ENCODE measurements around the gene PRRX2. TPM values are rescaled to one million over a fixed set of nuclear protein-coding genes. Genes with fewer than 3 reads are reported as not detected.
"Not testable (repeated sequence)": the region's sequence is repeated elsewhere in the genome, so short reads cannot be mapped to it uniquely, and the experiment has no call there.

The PRRX2 gene
- total RNA-seq, 1 donor from 2014 or later: 43.7 TPM

GRCh38 chr9:129756191-129756590 lies 90.7 kb downstream of the PRRX2 start:
- no peak for DNase-seq (ENCODE audit: extremely low spot score in 2 of 2)
- H3K36me3 ChIP-seq: no peaks in the 10 kb centered on the region
- no peaks in the 10 kb centered on the region for H3K27me3 ChIP-seq
- H3K4me3 ChIP-seq: no peak overlapping the region
- H3K4me1 ChIP-seq: peaks cover 24% of the 10 kb centered on the region
- H3K27ac ChIP-seq: no peak overlapping the region
- TF ChIP-seq, protein P1, sequence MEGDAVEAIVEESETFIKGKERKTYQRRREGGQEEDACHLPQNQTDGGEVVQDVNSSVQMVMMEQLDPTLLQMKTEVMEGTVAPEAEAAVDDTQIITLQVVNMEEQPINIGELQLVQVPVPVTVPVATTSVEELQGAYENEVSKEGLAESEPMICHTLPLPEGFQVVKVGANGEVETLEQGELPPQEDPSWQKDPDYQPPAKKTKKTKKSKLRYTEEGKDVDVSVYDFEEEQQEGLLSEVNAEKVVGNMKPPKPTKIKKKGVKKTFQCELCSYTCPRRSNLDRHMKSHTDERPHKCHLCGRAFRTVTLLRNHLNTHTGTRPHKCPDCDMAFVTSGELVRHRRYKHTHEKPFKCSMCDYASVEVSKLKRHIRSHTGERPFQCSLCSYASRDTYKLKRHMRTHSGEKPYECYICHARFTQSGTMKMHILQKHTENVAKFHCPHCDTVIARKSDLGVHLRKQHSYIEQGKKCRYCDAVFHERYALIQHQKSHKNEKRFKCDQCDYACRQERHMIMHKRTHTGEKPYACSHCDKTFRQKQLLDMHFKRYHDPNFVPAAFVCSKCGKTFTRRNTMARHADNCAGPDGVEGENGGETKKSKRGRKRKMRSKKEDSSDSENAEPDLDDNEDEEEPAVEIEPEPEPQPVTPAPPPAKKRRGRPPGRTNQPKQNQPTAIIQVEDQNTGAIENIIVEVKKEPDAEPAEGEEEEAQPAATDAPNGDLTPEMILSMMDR (IDR thresholded peaks at IDR 0.05): no peak
- TF ChIP-seq POLR2AphosphoS5 (IDR thresholded peaks at IDR 0.05; ENCODE audit: insufficient read depth in 1 of 2, low read depth in 1 of 2) (no peak), POLR2A (IDR thresholded peaks at IDR 0.05) (no peak)
- intact Hi-C loops (cut with DNase I): no loop called here
- no peaks in the 10 kb centered on the region for H3K9me3 ChIP-seq

DNA sequence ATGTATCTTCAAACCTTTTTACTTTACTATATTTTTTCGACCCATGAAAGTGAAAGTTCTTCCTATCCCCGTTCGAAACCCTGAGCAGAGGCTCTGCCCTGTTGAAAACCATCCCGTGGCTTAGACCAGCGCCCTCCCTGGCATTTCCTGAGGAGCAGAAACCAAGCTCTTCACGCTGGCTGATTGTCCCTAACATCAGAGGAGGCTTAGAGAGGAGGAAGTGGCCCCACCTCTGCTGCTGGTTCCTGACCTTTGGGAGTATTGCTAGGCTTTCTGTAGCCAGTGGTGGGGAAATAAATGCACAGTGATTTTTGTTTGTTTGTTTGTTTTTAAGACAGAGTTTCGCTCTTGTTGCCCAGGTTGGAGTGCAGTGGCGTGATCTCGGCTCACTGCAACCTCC lies 91.6 kb downstream of the PRRX2 start:
- no peaks in the 10 kb centered on the region for H3K9me3 ChIP-seq
- peaks cover 20% of the 10 kb centered on the region for H3K4me1 ChIP-seq
- no peaks in the 10 kb centered on the region for H3K27me3 ChIP-seq
- no peak overlapping the region for H3K27ac ChIP-seq
- TF ChIP-seq POLR2A (IDR thresholded peaks at IDR 0.05): no peak
- no peak for TF ChIP-seq POLR2AphosphoS5 (IDR thresholded peaks at IDR 0.05; ENCODE audit: insufficient read depth in 1 of 2, low read depth in 1 of 2)
- TF ChIP-seq, protein P1 (IDR thresholded peaks at IDR 0.05): no peak
- no peaks in the 10 kb centered on the region for H3K36me3 ChIP-seq
- no peak for DNase-seq (ENCODE audit: extremely low spot score in 2 of 2)
- no peak overlapping the region for H3K4me3 ChIP-seq
- intact Hi-C loops (cut with DNase I): no loop called here

- H3K4me1 ChIP-seq: peaks cover 21% of the 10 kb centered on the region
- no peak for DNase-seq (ENCODE audit: extremely low spot score in 2 of 2)
- no peak for TF ChIP-seq POLR2A (IDR thresholded peaks at IDR 0.05)
- no peaks in the 10 kb centered on the region for H3K27me3 ChIP-seq
- H3K27ac ChIP-seq: no peak overlapping the region
- intact Hi-C loops (cut with DNase I): no loop called here
- H3K36me3 ChIP-seq: no peaks in the 10 kb centered on the region
- no peak overlapping the region for H3K4me3 ChIP-seq
- no peaks in the 10 kb centered on the region for H3K9me3 ChIP-seq
These were observed 93.9 kb downstream of the PRRX2 start for GRCh38 chr9:129759319-129759718.

DNA sequence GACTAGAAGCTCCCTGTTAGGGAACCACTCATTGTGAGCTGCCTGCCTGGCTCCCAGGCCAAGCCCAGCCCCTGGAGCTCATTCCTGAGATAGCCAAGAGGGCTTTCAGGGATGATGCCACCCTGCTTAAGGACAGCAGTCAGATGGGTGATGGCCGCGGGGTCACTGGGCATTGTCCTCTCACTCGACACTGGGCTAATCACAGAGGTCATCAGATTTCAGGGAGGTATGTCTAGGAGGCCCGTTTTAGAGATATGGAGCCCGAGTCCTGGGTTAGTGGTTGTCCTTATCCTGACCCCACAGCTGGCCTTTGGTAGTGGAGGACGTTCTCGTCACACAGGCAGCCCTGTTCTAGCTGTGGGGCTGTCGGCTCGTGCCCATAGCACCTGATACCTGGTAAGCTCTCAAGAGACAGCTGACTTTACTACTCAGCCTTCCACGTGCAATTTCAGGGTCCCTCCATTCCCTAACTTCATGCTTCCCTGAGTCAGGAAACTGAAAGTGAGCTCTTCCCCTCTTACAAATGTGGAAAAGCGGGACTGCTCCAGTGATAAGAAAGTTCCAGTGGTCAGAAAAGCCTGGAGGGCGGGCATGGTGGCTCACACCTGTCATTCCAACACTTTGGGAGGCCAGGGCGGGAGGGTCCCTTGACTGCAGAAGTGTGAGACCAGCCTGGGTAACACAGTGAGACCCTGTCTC lies 94.5 kb downstream of the PRRX2 start:
- intact Hi-C loops (cut with DNase I): no loop called here
- H3K4me1 ChIP-seq: peaks cover 21% of the 10 kb centered on the region

GRCh38 chr9:129760784-129761183 lies 95.3 kb downstream of the PRRX2 start:
- Histone ChIP-seq H3K4me1 (peaks cover 21% of the 10 kb centered on the region), H3K27ac (peak overlapping the region; percentile 80)
- H3K4me3 ChIP-seq; H3K36me3 ChIP-seq; H3K9me3 ChIP-seq; DNase-seq (ENCODE audit: extremely low spot score in 2 of 2); intact Hi-C loops (cut with DNase I); H3K27me3 ChIP-seq: not testable (repeated sequence)

More for the DNA sequence above, 94.5 kb downstream of the PRRX2 start:
- Histone ChIP-seq H3K9me3 (no peaks in the 10 kb centered on the region), H3K36me3 (no peaks in the 10 kb centered on the region), H3K4me3 (no peak overlapping the region), H3K27ac (peak overlapping the region; percentile 80), H3K27me3 (no peaks in the 10 kb centered on the region)
- TF ChIP-seq, protein P1 (IDR thresholded peaks at IDR 0.05): no peak
- TF ChIP-seq POLR2AphosphoS5 (IDR thresholded peaks at IDR 0.05; ENCODE audit: insufficient read depth in 1 of 2, low read depth in 1 of 2): no peak
- no peak for TF ChIP-seq POLR2A (IDR thresholded peaks at IDR 0.05)
- DNase-seq (ENCODE audit: extremely low spot score in 2 of 2): no peak

- Histone ChIP-seq H3K9me3 (no peaks in the 10 kb centered on the region), H3K4me1 (peaks cover 21% of the 10 kb centered on the region), H3K4me3 (no peak overlapping the region), H3K36me3 (no peaks in the 10 kb centered on the region), H3K27me3 (no peaks in the 10 kb centered on the region), H3K27ac (peak overlapping the region; percentile 80)
- intact Hi-C loops (cut with DNase I): no loop called here
- TF ChIP-seq, protein P1 (IDR thresholded peaks at IDR 0.05): no peak
- TF ChIP-seq POLR2AphosphoS5 (IDR thresholded peaks at IDR 0.05; ENCODE audit: insufficient read depth in 1 of 2, low read depth in 1 of 2): peak; percentile 10 to 67
- DNase-seq (ENCODE audit: extremely low spot score in 2 of 2): peak in 1 of 2 donors; percentile 95
These were observed 96.0 kb downstream of the PRRX2 start for GRCh38 chr9:129761293-129761900.
